Measurements from ENCODE around the gene LYPD6B.

LYPD6B gene

GRCh38 chr2:149015501-149015900 is 23.0 kb upstream of the LYPD6B start:
- DNase-seq, result no peak

GRCh38 chr2:149015926-149016563 is 22.5 kb upstream of the LYPD6B start:
- no peak for DNase-seq

GRCh38 chr2:149017116-149017985 is 21.1 kb upstream of the LYPD6B start:
- DNase-seq, result peak; percentile 41

- DNase-seq, result no peak
Observed at GRCh38 chr2:149018981-149019380, 19.5 kb upstream of the LYPD6B start.

GRCh38 chr2:149019768-149020167 is 18.7 kb upstream of the LYPD6B start:
- DNase-seq, result no peak

- no peak for DNase-seq
Observed at GRCh38 chr2:149020432-149020851, 18.1 kb upstream of the LYPD6B start.

- DNase-seq, result no peak
Observed at GRCh38 chr2:149021271-149021719, 17.2 kb upstream of the LYPD6B start.

- no peak for DNase-seq
Observed at GRCh38 chr2:149021761-149022160, 16.7 kb upstream of the LYPD6B start.

- DNase-seq, result no peak
Observed at GRCh38 chr2:149023091-149023490, 15.4 kb upstream of the LYPD6B start.

- DNase-seq, result no peak
Observed at GRCh38 chr2:149027590-149028250, 10.8 kb upstream of the LYPD6B start.

GRCh38 chr2:149028377-149028776 is 10.1 kb upstream of the LYPD6B start:
- DNase-seq, result no peak

GRCh38 chr2:149028891-149029290 is 9.6 kb upstream of the LYPD6B start:
- DNase-seq, result no peak

- DNase-seq, result no peak
Observed at GRCh38 chr2:149029307-149029965, 9.1 kb upstream of the LYPD6B start.

- DNase-seq, result no peak
Observed at GRCh38 chr2:149031396-149031795, 7.1 kb upstream of the LYPD6B start.

GRCh38 chr2:149033716-149034115 is 4.8 kb upstream of the LYPD6B start:
- DNase-seq, result no peak

GRCh38 chr2:149034406-149034805 is 4.1 kb upstream of the LYPD6B start:
- DNase-seq, result no peak

- no peak for DNase-seq
Observed at GRCh38 chr2:149036507-149037293, 1.8 kb upstream of the LYPD6B start.

GRCh38 chr2:149037851-149038250 is 648 bp upstream of the LYPD6B start:
- DNase-seq, result no peak

GRCh38 chr2:149039213-149039724 is 770 bp downstream of the LYPD6B start:
- DNase-seq, result no peak

- DNase-seq, result peak; percentile 4
Observed at GRCh38 chr2:149040451-149040850, 2.0 kb downstream of the LYPD6B start.

GRCh38 chr2:149041482-149041881 is 3.0 kb downstream of the LYPD6B start:
- no peak for DNase-seq

- DNase-seq, result no peak
Observed at GRCh38 chr2:149042881-149043280, 4.4 kb downstream of the LYPD6B start.

Data from NCI-H226 (cell line).